SK-MEL-5 (cell line): Measurements from ENCODE around the gene COPRS. TPM values are rescaled to one million over a fixed set of nuclear protein-coding genes. Genes with fewer than 3 reads are reported as not detected.
"Not testable (repeated sequence)": the region's sequence is repeated elsewhere in the genome, so short reads cannot be mapped to it uniquely, and the experiment has no call there.

Experiments used
- DNase-seq: peaks from one replicate; pipeline ENCODE4 v3.0.0-alpha.2; 2016; ENCODE audit warnings: low read depth, low spot score
- in situ Hi-C: cut with HindIII; loops from 2 replicates; pipeline ENCODE4 v1.10.0; 2016; ENCODE audit warnings: low sequenced_read_pairs, high pct_unique_total_duplicates, low pct_unique_long_range_greater_than_20kb
- total RNA-seq: library from RNA; depleted of rRNA; stranded (reverse); fragments of >200 nt; shearing (Covaris generic); gene quantifications from 2 replicates; pipeline ENCODE4 v1.2.3, GENCODE V29; 2014; rRNA removed

Gene COPRS
- total RNA-seq, 1 experiment from 2014 or later, result 171 TPM

- DNase-seq, result no peak
- in situ Hi-C loops, result no loop called here
Measured at GRCh38 chr17:31824766-31825360, 34.2 kb downstream of the COPRS start.

GRCh38 chr17:31823014-31823413, 36.0 kb downstream of the COPRS start:
- in situ Hi-C loops, result no loop called here

GRCh38 chr17:31820691-31821435, 38.2 kb downstream of the COPRS start:
- DNase-seq, result no peak
- in situ Hi-C loops, result no loop called here

More at GRCh38 chr17:31823014-31823413, 36.0 kb downstream of the COPRS start:
- DNase-seq, result no peak

- in situ Hi-C loops, result no loop called here
Measured at GRCh38 chr17:31819578-31819977, 39.5 kb downstream of the COPRS start.

GRCh38 chr17:31818863-31819262, 40.2 kb downstream of the COPRS start:
- DNase-seq, in situ Hi-C loops: not testable (repeated sequence)

More at GRCh38 chr17:31819578-31819977, 39.5 kb downstream of the COPRS start:
- no peak for DNase-seq

- in situ Hi-C loops, result no loop called here
- DNase-seq, result no peak
Measured at GRCh38 chr17:31815212-31815730, 43.8 kb downstream of the COPRS start.

GRCh38 chr17:31811101-31811500, 47.9 kb downstream of the COPRS start:
- no peak for DNase-seq
- in situ Hi-C loops, result no loop called here

DNA sequence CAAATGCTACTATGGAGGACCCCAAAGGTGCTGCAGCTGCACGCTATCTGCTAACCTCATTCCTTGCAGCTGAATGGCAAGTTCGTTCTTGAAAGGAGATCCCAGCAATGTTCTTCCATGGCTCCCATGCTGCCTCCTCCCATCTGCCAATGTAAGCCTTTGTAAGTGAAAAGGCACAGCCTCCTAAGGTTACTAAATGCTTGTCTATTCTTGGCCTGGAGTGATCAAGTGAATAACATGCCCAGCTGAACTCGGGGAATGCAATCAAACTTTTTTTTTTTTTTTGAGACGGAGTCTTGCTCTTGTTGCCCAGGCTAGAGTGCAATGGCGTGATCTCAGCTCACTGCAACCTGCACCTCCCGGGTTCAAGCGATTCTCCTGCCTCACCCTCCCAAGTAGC, 49.2 kb downstream of the COPRS start:
- in situ Hi-C loops, DNase-seq: not testable (repeated sequence)

- in situ Hi-C loops, result no loop called here
Measured at GRCh38 chr17:31808521-31809050, 50.5 kb downstream of the COPRS start.

GRCh38 chr17:31807846-31808245, 51.2 kb downstream of the COPRS start:
- in situ Hi-C loops, result no loop called here
- DNase-seq, result no peak

More at GRCh38 chr17:31808521-31809050, 50.5 kb downstream of the COPRS start:
- no peak for DNase-seq

- no peak for DNase-seq
- in situ Hi-C loops, result no loop called here
Measured at GRCh38 chr17:31806921-31807320, 52.1 kb downstream of the COPRS start.

GRCh38 chr17:31803494-31804213, 55.4 kb downstream of the COPRS start:
- in situ Hi-C loops, result no loop called here
- no peak for DNase-seq

- in situ Hi-C loops, result no loop called here
- DNase-seq, result peak; percentile 46
Measured at GRCh38 chr17:31802502-31802901, 56.5 kb downstream of the COPRS start.

Other genes with a start within 250 kb of the COPRS start
- 51.9 and 59.3 TPM in 2 replicates for gene UTP6, start 42.5 kb upstream of the COPRS start, total RNA-seq
- gene SUZ12, start 77.8 kb upstream of the COPRS start, total RNA-seq, result 23.7 and 25.1 TPM in 2 replicates
- gene LRRC37B, start 148.1 kb upstream of the COPRS start, total RNA-seq, result 9.4 and 11.8 TPM in 2 replicates